Glutamatergic neuron (in vitro differentiated cells): ENCODE data around the gene LSAMP. TPM values are rescaled to one million over a fixed set of nuclear protein-coding genes. Genes with fewer than 3 reads are reported as not detected.
"Not testable (repeated sequence)": the region's sequence is repeated elsewhere in the genome, so short reads cannot be mapped to it uniquely, and the experiment has no call there.

Experiments
- DNase-seq: peaks from one replicate; pipeline ENCODE4 v3.0.0; 2022
- H3K27ac Mint-ChIP-seq: one replicate; pipeline ENCODE4 v1.8.0; 2020; ENCODE audit warnings: mild to moderate bottlenecking, mixed read lengths, inconsistent platforms; ENCODE audit not compliant: unreplicated experiment
- H3K27me3 Mint-ChIP-seq: one replicate; pipeline ENCODE4 v1.8.0; 2020; ENCODE audit warnings: mild to moderate bottlenecking, moderate library complexity, mixed read lengths, inconsistent platforms; ENCODE audit not compliant: unreplicated experiment
- H3K36me3 Mint-ChIP-seq: one replicate; pipeline ENCODE4 v1.8.0; 2020; ENCODE audit warnings: mild to moderate bottlenecking, mixed read lengths, inconsistent platforms; ENCODE audit not compliant: unreplicated experiment
- H3K4me1 Mint-ChIP-seq: one replicate; pipeline ENCODE4 v1.8.0; 2020; ENCODE audit warnings: mild to moderate bottlenecking, low read depth, mixed read lengths, inconsistent platforms; ENCODE audit not compliant: unreplicated experiment
- H3K4me3 Mint-ChIP-seq: one replicate; pipeline ENCODE4 v1.8.0; 2020; ENCODE audit warnings: mild to moderate bottlenecking, mixed read lengths, inconsistent platforms; ENCODE audit not compliant: unreplicated experiment
- H3K9me3 Mint-ChIP-seq: one replicate; pipeline ENCODE4 v1.8.0; 2020; ENCODE audit warnings: mild to moderate bottlenecking, moderate library complexity, mixed read lengths, inconsistent platforms; ENCODE audit not compliant: unreplicated experiment
- total RNA-seq: library from RNA; stranded (reverse); fragmentation: NEBNext Ultra II Directional; extraction: Animal tissue kit (Norgen Biotek cat#: 25700); gene quantifications from one replicate; pipeline ENCODE4 v1.2.1, GENCODE V29; 2021; ENCODE audit not compliant: unreplicated experiment
- TF ChIP-seq, protein P1 (sequence below): fragments of 200-600 bp; sonication (generic); IDR thresholded peaks from one replicate; pipeline ENCODE4 v1.5.0; 2021; ENCODE audit not compliant: partially characterized antibody, unreplicated experiment

Gene LSAMP
- total RNA-seq, 1 donor from 2014 or later = 67.1 TPM

GRCh38 chr3:116084999-116085791 lies 360.1 kb downstream of the LSAMP start:
- H3K4me3 Mint-ChIP-seq = no peak overlapping the region
- no peaks in the 10 kb centered on the region for H3K9me3 Mint-ChIP-seq
- no peak for DNase-seq
- peaks cover 2% of the 10 kb centered on the region for H3K27me3 Mint-ChIP-seq
- H3K27ac Mint-ChIP-seq = peak overlapping the region; percentile 52
- TF ChIP-seq, protein P1, sequence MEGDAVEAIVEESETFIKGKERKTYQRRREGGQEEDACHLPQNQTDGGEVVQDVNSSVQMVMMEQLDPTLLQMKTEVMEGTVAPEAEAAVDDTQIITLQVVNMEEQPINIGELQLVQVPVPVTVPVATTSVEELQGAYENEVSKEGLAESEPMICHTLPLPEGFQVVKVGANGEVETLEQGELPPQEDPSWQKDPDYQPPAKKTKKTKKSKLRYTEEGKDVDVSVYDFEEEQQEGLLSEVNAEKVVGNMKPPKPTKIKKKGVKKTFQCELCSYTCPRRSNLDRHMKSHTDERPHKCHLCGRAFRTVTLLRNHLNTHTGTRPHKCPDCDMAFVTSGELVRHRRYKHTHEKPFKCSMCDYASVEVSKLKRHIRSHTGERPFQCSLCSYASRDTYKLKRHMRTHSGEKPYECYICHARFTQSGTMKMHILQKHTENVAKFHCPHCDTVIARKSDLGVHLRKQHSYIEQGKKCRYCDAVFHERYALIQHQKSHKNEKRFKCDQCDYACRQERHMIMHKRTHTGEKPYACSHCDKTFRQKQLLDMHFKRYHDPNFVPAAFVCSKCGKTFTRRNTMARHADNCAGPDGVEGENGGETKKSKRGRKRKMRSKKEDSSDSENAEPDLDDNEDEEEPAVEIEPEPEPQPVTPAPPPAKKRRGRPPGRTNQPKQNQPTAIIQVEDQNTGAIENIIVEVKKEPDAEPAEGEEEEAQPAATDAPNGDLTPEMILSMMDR = no peak
- no peaks in the 10 kb centered on the region for H3K36me3 Mint-ChIP-seq
- H3K4me1 Mint-ChIP-seq = peaks cover 26% of the 10 kb centered on the region

DNA sequence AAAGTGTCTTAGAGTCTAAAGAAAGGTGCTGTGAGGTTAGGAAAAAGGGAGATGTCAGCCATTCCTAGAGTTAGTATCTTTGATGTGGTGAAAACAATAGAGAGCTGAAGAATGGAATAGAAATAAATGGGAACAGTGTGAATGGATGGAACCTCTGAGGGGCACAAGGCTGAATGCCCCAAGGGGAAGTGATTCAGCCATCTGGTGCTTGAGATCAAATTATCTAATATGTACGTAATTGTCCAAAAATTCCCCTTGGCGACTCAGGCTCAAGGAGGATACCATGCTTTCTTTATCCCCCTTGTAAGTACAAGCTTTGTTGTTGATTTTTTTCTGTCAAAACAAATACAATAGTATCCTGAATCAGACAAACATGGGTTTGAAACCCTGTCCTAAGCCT lies 361.6 kb downstream of the LSAMP start:
- DNase-seq = no peak
- Mint-ChIP-seq H3K4me1 (peaks cover 26% of the 10 kb centered on the region), H3K27ac (peak overlapping the region; percentile 33), H3K27me3 (peaks cover 2% of the 10 kb centered on the region), H3K36me3 (no peaks in the 10 kb centered on the region), H3K9me3 (peaks cover 4% of the 10 kb centered on the region), H3K4me3 (no peak overlapping the region)
- TF ChIP-seq, protein P1 = no peak

DNA sequence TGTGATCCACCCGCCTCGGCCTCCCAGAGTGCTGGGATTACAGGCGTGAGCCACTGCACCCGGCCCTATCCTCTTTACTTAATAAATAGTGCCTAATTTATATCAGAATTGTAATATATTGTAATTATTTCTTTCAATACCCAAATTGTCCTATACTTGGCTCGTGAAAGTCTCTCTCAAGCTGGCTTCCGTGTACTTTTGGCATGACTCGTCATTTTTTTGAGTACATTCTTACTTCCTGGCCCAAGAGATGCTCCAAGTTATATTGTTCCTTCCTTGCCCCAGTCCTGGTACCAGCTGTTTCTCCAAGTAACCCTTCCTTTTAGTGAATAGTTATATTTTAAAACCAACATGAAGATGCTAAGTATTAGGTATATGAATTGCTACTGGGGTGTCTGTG lies 366.7 kb downstream of the LSAMP start:
- Mint-ChIP-seq H3K27me3 (peaks cover 2% of the 10 kb centered on the region), H3K4me3 (no peak overlapping the region), H3K27ac (no peak overlapping the region), H3K36me3 (no peaks in the 10 kb centered on the region), H3K4me1 (peaks cover 1% of the 10 kb centered on the region), H3K9me3 (peaks cover 4% of the 10 kb centered on the region)
- TF ChIP-seq, protein P1 = no peak
- no peak for DNase-seq

DNA sequence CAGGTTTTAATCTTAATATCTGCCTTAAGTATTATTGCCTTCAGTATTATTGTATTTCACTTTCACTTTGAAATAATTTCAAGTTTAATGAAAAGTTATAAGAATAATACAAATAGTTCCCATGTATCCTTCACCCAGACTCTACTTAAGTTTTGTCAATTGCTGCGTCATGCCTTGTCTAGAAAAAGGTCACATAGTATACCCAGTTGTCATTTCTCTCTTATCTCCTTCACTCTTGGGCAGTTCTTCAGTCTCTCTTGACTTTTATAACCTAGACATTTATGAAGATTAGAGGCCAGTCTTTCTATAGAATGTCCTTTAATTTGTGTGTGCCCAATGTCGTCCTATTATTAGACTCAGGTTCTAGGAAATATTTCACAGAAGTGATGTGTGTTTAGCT lies 367.7 kb downstream of the LSAMP start:
- Mint-ChIP-seq H3K27me3 (no peaks in the 10 kb centered on the region), H3K9me3 (peaks cover 4% of the 10 kb centered on the region), H3K27ac (no peak overlapping the region)

DNA sequence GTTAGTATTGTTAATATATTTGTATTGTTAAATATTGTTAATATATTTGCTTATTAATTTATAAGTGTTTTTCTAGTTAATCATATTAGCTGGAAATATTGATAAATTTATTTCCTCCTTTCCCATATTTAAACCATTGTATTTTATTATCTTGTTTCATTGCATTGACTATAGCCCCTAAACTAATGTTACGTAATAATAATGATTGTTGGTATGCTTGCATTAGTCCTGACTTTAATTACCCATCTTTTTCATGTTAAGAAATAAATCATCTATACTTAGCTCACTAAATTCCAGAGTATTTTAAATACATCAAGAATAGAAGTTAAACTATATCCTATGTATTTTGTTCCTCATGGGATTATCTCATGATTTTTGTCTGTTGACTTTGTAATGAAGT lies 368.2 kb downstream of the LSAMP start:
- H3K9me3 Mint-ChIP-seq = peaks cover 4% of the 10 kb centered on the region
- H3K4me1 Mint-ChIP-seq = no peaks in the 10 kb centered on the region
- DNase-seq = no peak
- H3K36me3 Mint-ChIP-seq = no peaks in the 10 kb centered on the region
- H3K4me3 Mint-ChIP-seq = no peak overlapping the region
- no peak overlapping the region for H3K27ac Mint-ChIP-seq
- TF ChIP-seq, protein P1 = no peak
- H3K27me3 Mint-ChIP-seq = no peaks in the 10 kb centered on the region

More for the DNA sequence above, 367.7 kb downstream of the LSAMP start:
- DNase-seq = no peak
- TF ChIP-seq, protein P1 = no peak
- Mint-ChIP-seq H3K4me1 (no peaks in the 10 kb centered on the region), H3K36me3 (no peaks in the 10 kb centered on the region), H3K4me3 (no peak overlapping the region)

DNA sequence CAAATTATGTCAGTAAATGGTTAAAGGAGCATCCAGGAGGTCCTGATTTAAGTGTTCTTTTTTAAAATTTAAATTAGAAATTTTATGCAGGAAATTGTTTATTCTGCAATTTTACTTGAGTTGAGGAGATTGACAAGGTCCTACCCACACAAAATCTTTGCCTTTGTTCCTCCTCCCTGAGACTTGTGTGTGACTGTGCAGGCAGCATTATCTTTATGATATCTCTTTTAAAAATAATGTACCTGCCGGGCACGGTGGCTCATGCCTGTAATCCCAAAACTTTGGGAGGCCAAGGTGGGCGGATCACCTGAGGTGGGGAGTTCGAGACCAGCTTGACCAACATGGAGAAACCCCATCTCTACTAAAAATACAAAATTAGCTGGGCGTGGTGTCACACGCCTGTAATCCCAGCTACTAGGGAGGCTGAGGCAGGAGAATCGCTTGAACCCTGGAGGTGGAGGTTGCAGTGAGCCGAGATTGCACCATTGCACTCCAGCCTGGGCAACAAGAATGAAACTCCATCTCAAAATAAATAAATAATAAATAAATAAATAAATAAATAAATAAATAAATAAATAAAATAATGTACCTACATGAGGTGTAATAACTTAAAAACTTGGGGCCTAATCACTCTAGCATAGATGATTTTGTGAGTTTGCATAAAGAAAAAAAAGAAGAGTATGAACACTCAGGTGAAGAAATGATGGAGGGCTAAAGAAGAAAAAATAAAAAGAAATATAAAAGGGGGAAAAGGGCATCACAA lies 374.6 kb downstream of the LSAMP start:
- H3K4me1 Mint-ChIP-seq, DNase-seq, H3K4me3 Mint-ChIP-seq, H3K36me3 Mint-ChIP-seq, H3K27me3 Mint-ChIP-seq, H3K9me3 Mint-ChIP-seq, H3K27ac Mint-ChIP-seq: not testable (repeated sequence)
